Thyroid gland (tissue), 4 donors: ENCODE results near the gene SDSL. TPM values are rescaled to one million over a fixed set of nuclear protein-coding genes. Genes with fewer than 3 reads are reported as not detected.

ENCODE experiments used
- DNase-seq, 2 donors: peaks; one replicate each; pipeline ENCODE4 v3.0.0-alpha.2; 2019
- H3K27ac ChIP-seq, 3 donors: fragments of 200-600 bp; sonication (generic); 1 replicate in 2 of 3; 2 replicates in 1 of 3; pipeline ENCODE4 v1.5.1; 2016 to 2019; ENCODE audit warnings: mild to moderate bottlenecking in 1 of 3, moderate library complexity in 1 of 3
- H3K27me3 ChIP-seq: fragments of 200-600 bp; sonication (generic); one replicate; pipeline ENCODE4 v1.5.1; 2019
- H3K36me3 ChIP-seq, 2 donors: fragments of 200-600 bp; sonication (generic); one replicate each; pipeline ENCODE4 v1.5.1; 2016 to 2019
- H3K4me1 ChIP-seq, 2 donors: fragments of 200-600 bp; sonication (generic); one replicate each; pipeline ENCODE4 v1.5.1; 2017 to 2019
- H3K4me3 ChIP-seq, 3 donors: fragments of 200-600 bp; sonication (generic); replicated peaks in 1 of 3; 1 replicate in 2 of 3; 2 replicates in 1 of 3; pipeline ENCODE4 v1.5.1; 2016; ENCODE audit warnings: mild to moderate bottlenecking in 1 of 3
- H3K9me3 ChIP-seq: fragments of 200-600 bp; sonication (generic); one replicate; pipeline ENCODE4 v1.5.1; 2017
- CTCF ChIP-seq, 6 experiments: fragments of 200-600 bp in 3 of 6; fragments of 450-650 bp in 3 of 6; sonication (generic) in 3 of 6; IDR thresholded peaks; one replicate each; pipeline ENCODE4 v1.5.1; 2016 to 2019; ENCODE audit warnings: antibody characterized with exemption in 6 of 6, mild to moderate bottlenecking in 2 of 6, inconsistent platforms in 1 of 6, moderate library complexity in 1 of 6
- POLR2A ChIP-seq, 2 donors: fragments of 450-650 bp; IDR thresholded peaks; one replicate each; pipeline ENCODE4 v1.6.1; 2017; ENCODE audit warnings: antibody characterized with exemption in 2 of 2, mild to moderate bottlenecking in 2 of 2, moderate library complexity in 1 of 2
- WGBS, 2 donors: methylation state at CpG; one replicate each; pipeline ENCODE4 v1.1.5; 2017; 5-methylcytosine and 5-hydroxymethylcytosine counted together
- intact Hi-C: fragments of 100-400 bp; cut with DNase I; formaldehyde crosslinking; loops from one replicate; pipeline ENCODE4 v1.15.1; 2023
- total RNA-seq, 4 donors: library from RNA; depleted of rRNA; stranded (reverse); fragments of >200 nt; gene quantifications; one replicate each; pipeline ENCODE4 v1.2.3, GENCODE V29; 2016

The SDSL gene, protein sequence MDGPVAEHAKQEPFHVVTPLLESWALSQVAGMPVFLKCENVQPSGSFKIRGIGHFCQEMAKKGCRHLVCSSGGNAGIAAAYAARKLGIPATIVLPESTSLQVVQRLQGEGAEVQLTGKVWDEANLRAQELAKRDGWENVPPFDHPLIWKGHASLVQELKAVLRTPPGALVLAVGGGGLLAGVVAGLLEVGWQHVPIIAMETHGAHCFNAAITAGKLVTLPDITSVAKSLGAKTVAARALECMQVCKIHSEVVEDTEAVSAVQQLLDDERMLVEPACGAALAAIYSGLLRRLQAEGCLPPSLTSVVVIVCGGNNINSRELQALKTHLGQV
- total RNA-seq = 10 to 100 TPM; 13.6 to 42.2 (median 27.5) TPM

GRCh38 chr12:113422030-113422885 lies at the start of gene SDSL:
Gene SDSL, plus strand, starts transcription at chr12:113422380. Its CDS starts 5,603 bp downstream, at chr12:113427983.
- Histone ChIP-seq H3K27me3 (no peaks in the 10 kb centered on the region), H3K4me1 (peaks cover 17 to 30% of the 10 kb centered on the region in 2 donors), H3K36me3 (no peaks in the 10 kb centered on the region), H3K9me3 (no peaks in the 10 kb centered on the region), H3K4me3 (peak within 1 kb of the TSS; percentile 34 to 52 (median 41)), H3K27ac (peak within 1 kb of the TSS; percentile 63 to 92 (median 77))
- intact Hi-C loops = loop anchor here (10.0 kb wide), 2 partner anchors 67 to 227 kb away; partner anchors contain the start of gene PLBD2
- WGBS, 2 donors = 8 to 13% methylated on average over 12 to 13 of the region's 13 CpGs
- DNase-seq = peak; percentile 80 to 84
- TF ChIP-seq CTCF (IDR thresholded peaks at IDR 0.05) = no peak
- TF ChIP-seq POLR2A (IDR thresholded peaks at IDR 0.05) = peak in 1 of 2 donors; percentile 73

DNA sequence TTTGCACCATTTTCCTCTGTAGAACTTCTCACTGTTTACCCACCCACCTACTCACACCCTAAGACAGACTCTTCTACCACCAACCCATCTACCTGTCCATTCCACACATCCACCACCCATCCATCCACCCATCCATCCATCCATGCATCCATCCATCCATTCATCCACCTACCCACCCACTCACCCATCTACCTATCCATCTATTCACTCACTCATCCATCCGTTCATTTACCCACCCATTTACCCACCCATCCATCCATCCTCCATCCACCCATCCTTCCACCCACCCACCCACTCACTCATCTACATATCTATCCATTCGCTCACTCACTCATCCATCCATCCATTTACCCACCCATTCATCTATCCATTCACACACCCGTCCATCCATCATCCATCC lies 48.7 kb upstream of the SDSL start:
- H3K36me3 ChIP-seq = peaks cover 0 to 27% of the 10 kb centered on the region in 2 donors
- H3K4me1 ChIP-seq = no peaks in the 10 kb centered on the region
- no peak overlapping the region for H3K27ac ChIP-seq
- intact Hi-C loops = no loop called here
- 95 to 98% methylated on average over 3 of the region's 3 CpGs for WGBS, 2 donors
- H3K4me3 ChIP-seq = no peak overlapping the region
- no peaks in the 10 kb centered on the region for H3K27me3 ChIP-seq
- H3K9me3 ChIP-seq = no peaks in the 10 kb centered on the region
- no peak for DNase-seq
- TF ChIP-seq CTCF (IDR thresholded peaks at IDR 0.05) (no peak), POLR2A (IDR thresholded peaks at IDR 0.05) (no peak)

DNA sequence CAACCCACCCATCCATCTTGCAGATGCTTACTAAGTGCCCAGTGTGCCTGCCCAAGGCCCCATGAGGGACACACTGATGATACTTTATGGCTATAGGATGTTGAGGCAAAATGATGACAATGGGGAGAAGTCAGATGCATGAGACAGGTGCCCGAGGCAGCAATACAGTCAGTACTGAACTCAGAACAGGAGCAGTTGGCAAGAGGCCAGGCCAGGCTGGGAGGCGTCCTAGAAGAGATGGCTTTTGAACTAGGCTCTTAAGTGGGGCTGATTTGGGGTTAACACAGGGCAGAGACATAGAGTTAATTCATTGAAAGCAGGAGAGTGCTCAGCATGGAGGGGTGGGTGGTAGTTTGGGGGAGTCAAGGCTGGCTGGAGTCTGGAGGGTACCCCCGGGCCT lies 48.2 kb upstream of the SDSL start:
- peak; percentile 14 to 17 for DNase-seq
- Histone ChIP-seq H3K9me3 (no peaks in the 10 kb centered on the region), H3K4me1 (no peaks in the 10 kb centered on the region), H3K36me3 (peaks cover 0 to 27% of the 10 kb centered on the region in 2 donors), H3K4me3 (no peak overlapping the region), H3K27ac (no peak overlapping the region), H3K27me3 (no peaks in the 10 kb centered on the region)
- 56 to 75% methylated on average over 2 to 3 of the region's 3 CpGs for WGBS, 2 donors
- no peak for TF ChIP-seq POLR2A (IDR thresholded peaks at IDR 0.05)
- intact Hi-C loops = no loop called here

DNA sequence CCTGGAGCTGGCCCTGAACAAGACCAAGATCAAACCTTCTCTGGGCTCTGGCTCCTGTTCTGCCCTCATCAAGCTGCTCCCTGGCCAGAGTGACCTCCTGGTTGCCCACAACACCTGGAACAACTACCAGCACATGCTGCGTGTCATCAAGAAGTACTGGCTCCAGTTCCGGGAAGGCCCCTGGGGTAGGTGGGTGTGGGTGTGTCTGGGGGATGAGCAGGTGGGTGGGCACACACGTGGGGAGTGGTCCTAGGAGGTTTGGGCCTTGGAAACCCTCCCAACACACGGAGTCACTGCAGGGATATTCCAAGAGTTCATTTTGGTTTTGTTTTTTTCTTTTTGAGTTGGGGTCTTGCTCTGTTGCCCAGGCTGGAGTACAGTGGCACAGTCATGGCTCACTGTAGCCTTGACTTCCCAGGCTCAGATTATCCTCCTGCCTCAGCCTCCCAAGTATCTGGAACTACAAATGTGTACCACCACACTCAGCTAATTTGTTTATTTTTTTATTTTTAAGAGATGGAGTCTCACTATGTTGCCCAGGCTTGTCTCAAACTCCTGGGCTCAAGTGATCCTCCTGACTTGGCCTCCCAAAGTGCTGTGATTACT lies 47.3 kb upstream of the SDSL start:
- no peaks in the 10 kb centered on the region for H3K9me3 ChIP-seq
- intact Hi-C loops = no loop called here
- DNase-seq = no peak

More for the DNA sequence above, 47.3 kb upstream of the SDSL start:
- Histone ChIP-seq H3K4me1 (no peaks in the 10 kb centered on the region), H3K36me3 (peaks cover 0 to 27% of the 10 kb centered on the region in 2 donors), H3K27me3 (no peaks in the 10 kb centered on the region), H3K27ac (no peak overlapping the region), H3K4me3 (no peak overlapping the region)
- 92 to 94% methylated on average over 4 of the region's 4 CpGs for WGBS, 2 donors
- TF ChIP-seq POLR2A (IDR thresholded peaks at IDR 0.05) = no peak
- TF ChIP-seq CTCF (IDR thresholded peaks at IDR 0.05) = no peak
